Upper lobe of left lung (tissue), 4 donors: Measurements from ENCODE around the gene ZNF716.

ENCODE experiments used
- EP300 ChIP-seq, 4 donors: sonication (generic); formaldehyde crosslinking; IDR thresholded peaks; one replicate each; pipeline ENCODE4 v1.5.1; 2017; ENCODE audit warnings: antibody characterized with exemption in 4 of 4, control low read depth in 2 of 4
- TF ChIP-seq, protein P1 (sequence below), 6 experiments: fragments of 450-650 bp in 4 of 6; fragments of 200-600 bp in 2 of 6; sonication (generic) in 2 of 6; IDR thresholded peaks; one replicate each; pipeline ENCODE4 v1.5.1; 2016 to 2019; ENCODE audit warnings: antibody characterized with exemption in 6 of 6

DNA sequence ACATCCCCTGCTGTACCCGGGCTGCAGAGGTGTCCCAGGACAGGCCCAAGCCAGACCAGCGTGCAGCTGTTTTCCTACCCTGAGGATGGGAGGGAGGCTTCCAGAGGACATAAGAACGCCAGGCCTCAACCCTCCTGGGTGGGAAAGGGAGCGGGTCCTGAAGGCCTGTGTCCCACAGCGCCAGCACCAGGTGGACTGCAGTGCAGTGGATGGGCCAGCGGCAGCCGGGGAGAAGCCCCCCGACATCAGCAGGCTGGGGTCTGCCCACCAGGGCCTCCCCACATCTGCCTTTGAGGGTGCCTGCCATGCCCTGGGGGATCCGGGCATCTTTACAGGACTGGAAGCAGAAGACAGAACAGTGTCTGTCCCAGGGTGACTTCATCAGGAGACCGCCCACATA, 22.8 kb upstream of the ZNF716 start:
- TF ChIP-seq, protein P1, sequence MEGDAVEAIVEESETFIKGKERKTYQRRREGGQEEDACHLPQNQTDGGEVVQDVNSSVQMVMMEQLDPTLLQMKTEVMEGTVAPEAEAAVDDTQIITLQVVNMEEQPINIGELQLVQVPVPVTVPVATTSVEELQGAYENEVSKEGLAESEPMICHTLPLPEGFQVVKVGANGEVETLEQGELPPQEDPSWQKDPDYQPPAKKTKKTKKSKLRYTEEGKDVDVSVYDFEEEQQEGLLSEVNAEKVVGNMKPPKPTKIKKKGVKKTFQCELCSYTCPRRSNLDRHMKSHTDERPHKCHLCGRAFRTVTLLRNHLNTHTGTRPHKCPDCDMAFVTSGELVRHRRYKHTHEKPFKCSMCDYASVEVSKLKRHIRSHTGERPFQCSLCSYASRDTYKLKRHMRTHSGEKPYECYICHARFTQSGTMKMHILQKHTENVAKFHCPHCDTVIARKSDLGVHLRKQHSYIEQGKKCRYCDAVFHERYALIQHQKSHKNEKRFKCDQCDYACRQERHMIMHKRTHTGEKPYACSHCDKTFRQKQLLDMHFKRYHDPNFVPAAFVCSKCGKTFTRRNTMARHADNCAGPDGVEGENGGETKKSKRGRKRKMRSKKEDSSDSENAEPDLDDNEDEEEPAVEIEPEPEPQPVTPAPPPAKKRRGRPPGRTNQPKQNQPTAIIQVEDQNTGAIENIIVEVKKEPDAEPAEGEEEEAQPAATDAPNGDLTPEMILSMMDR (IDR thresholded peaks at IDR 0.05), result no peak
- no peak for TF ChIP-seq EP300 (IDR thresholded peaks at IDR 0.05)
